Measurements from ENCODE around the gene POU2F2.

The POU2F2 gene

GRCh38 chr19:42140125-42140754 is 8.0 kb upstream of the POU2F2 start:
- H3K36me3 ChIP-seq (ENCODE audit: insufficient read depth, low read length), result no peaks in the 10 kb centered on the region
- no peaks in the 10 kb centered on the region for H3K4me1 ChIP-seq (ENCODE audit: control insufficient read depth, insufficient read depth, low read length, unreplicated experiment)
- no peaks in the 10 kb centered on the region for H3K79me2 ChIP-seq (ENCODE audit: control insufficient read depth, insufficient read depth, low read length, unreplicated experiment)
- no peak overlapping the region for H3K27ac ChIP-seq (ENCODE audit: low read depth, low read length)
- H3K4me3 ChIP-seq (ENCODE audit: low read depth, low read length), result no peak overlapping the region
- peaks cover 13% of the 10 kb centered on the region; the same call in 1 of the 2 replicates for H3K27me3 ChIP-seq (ENCODE audit: insufficient read depth, low read length)
- H2AFZ ChIP-seq (ENCODE audit: low read length, unreplicated experiment), result no peak overlapping the region

GRCh38 chr19:42134535-42135070 is 2.4 kb upstream of the POU2F2 start:
- Histone ChIP-seq H3K36me3 (ENCODE audit: insufficient read depth, low read length) (no peaks in the 10 kb centered on the region), H3K79me2 (ENCODE audit: control insufficient read depth, insufficient read depth, low read length, unreplicated experiment) (no peaks in the 10 kb centered on the region), H3K4me3 (ENCODE audit: low read depth, low read length) (no peak overlapping the region), H2AFZ (ENCODE audit: low read length, unreplicated experiment) (no peak overlapping the region), H3K27ac (ENCODE audit: low read depth, low read length) (no peak overlapping the region), H3K4me1 (ENCODE audit: control insufficient read depth, insufficient read depth, low read length, unreplicated experiment) (peaks cover 19% of the 10 kb centered on the region), H3K27me3 (ENCODE audit: insufficient read depth, low read length) (peaks cover 11% of the 10 kb centered on the region; the same call in 1 of the 2 replicates)

GRCh38 chr19:42132851-42133528 is 744 bp upstream of the POU2F2 start:
- H3K79me2 ChIP-seq (ENCODE audit: control insufficient read depth, insufficient read depth, low read length, unreplicated experiment), result no peaks in the 10 kb centered on the region
- H3K27ac ChIP-seq (ENCODE audit: low read depth, low read length), result no peak overlapping the region
- no peak overlapping the region for H2AFZ ChIP-seq (ENCODE audit: low read length, unreplicated experiment)
- H3K4me1 ChIP-seq (ENCODE audit: control insufficient read depth, insufficient read depth, low read length, unreplicated experiment), result peaks cover 22% of the 10 kb centered on the region
- peaks cover 5% of the 10 kb centered on the region; the same call in 1 of the 2 replicates for H3K27me3 ChIP-seq (ENCODE audit: insufficient read depth, low read length)
- no peaks in the 10 kb centered on the region for H3K36me3 ChIP-seq (ENCODE audit: insufficient read depth, low read length)
- H3K4me3 ChIP-seq (ENCODE audit: low read depth, low read length), result peak overlapping the region; percentile 64

- Histone ChIP-seq H3K4me3 (ENCODE audit: low read depth, low read length) (peak overlapping the region; percentile 64; the same call in 1 of the 2 replicates), H3K4me1 (ENCODE audit: control insufficient read depth, insufficient read depth, low read length, unreplicated experiment) (peaks cover 22% of the 10 kb centered on the region), H3K27ac (ENCODE audit: low read depth, low read length) (no peak overlapping the region)
Measured at GRCh38 chr19:42131149-42132029, 857 bp downstream of the POU2F2 start.

GRCh38 chr19:42130254-42130573 is 2.0 kb downstream of the POU2F2 start:
- H3K27me3 ChIP-seq (ENCODE audit: insufficient read depth, low read length), result no peaks in the 10 kb centered on the region
- no peak overlapping the region for H3K4me3 ChIP-seq (ENCODE audit: low read depth, low read length)
- no peak overlapping the region for H2AFZ ChIP-seq (ENCODE audit: low read length, unreplicated experiment)
- no peaks in the 10 kb centered on the region for H3K79me2 ChIP-seq (ENCODE audit: control insufficient read depth, insufficient read depth, low read length, unreplicated experiment)
- H3K27ac ChIP-seq (ENCODE audit: low read depth, low read length), result no peak overlapping the region
- no peaks in the 10 kb centered on the region for H3K36me3 ChIP-seq (ENCODE audit: insufficient read depth, low read length)
- peaks cover 22% of the 10 kb centered on the region for H3K4me1 ChIP-seq (ENCODE audit: control insufficient read depth, insufficient read depth, low read length, unreplicated experiment)

More at GRCh38 chr19:42131149-42132029, 857 bp downstream of the POU2F2 start:
- no peaks in the 10 kb centered on the region for H3K79me2 ChIP-seq (ENCODE audit: control insufficient read depth, insufficient read depth, low read length, unreplicated experiment)
- no peak overlapping the region for H2AFZ ChIP-seq (ENCODE audit: low read length, unreplicated experiment)
- H3K27me3 ChIP-seq (ENCODE audit: insufficient read depth, low read length), result no peaks in the 10 kb centered on the region
- no peaks in the 10 kb centered on the region for H3K36me3 ChIP-seq (ENCODE audit: insufficient read depth, low read length)

- Histone ChIP-seq H2AFZ (ENCODE audit: low read length, unreplicated experiment) (no peak overlapping the region), H3K79me2 (ENCODE audit: control insufficient read depth, insufficient read depth, low read length, unreplicated experiment) (no peaks in the 10 kb centered on the region), H3K4me3 (ENCODE audit: low read depth, low read length) (no peak overlapping the region), H3K27me3 (ENCODE audit: insufficient read depth, low read length) (no peaks in the 10 kb centered on the region), H3K36me3 (ENCODE audit: insufficient read depth, low read length) (no peaks in the 10 kb centered on the region), H3K4me1 (ENCODE audit: control insufficient read depth, insufficient read depth, low read length, unreplicated experiment) (peaks cover 22% of the 10 kb centered on the region), H3K27ac (ENCODE audit: low read depth, low read length) (no peak overlapping the region)
Measured at GRCh38 chr19:42129399-42130253, 2.6 kb downstream of the POU2F2 start.

GRCh38 chr19:42126574-42126973 is 5.7 kb downstream of the POU2F2 start:
- Histone ChIP-seq H3K27me3 (ENCODE audit: insufficient read depth, low read length) (no peaks in the 10 kb centered on the region), H3K36me3 (ENCODE audit: insufficient read depth, low read length) (no peaks in the 10 kb centered on the region), H3K4me3 (ENCODE audit: low read depth, low read length) (no peak overlapping the region), H2AFZ (ENCODE audit: low read length, unreplicated experiment) (no peak overlapping the region), H3K27ac (ENCODE audit: low read depth, low read length) (no peak overlapping the region), H3K4me1 (ENCODE audit: control insufficient read depth, insufficient read depth, low read length, unreplicated experiment) (peaks cover 33% of the 10 kb centered on the region), H3K79me2 (ENCODE audit: control insufficient read depth, insufficient read depth, low read length, unreplicated experiment) (no peaks in the 10 kb centered on the region)

GRCh38 chr19:42125536-42125935 is 6.7 kb downstream of the POU2F2 start:
- Histone ChIP-seq H3K36me3 (ENCODE audit: insufficient read depth, low read length) (no peaks in the 10 kb centered on the region), H3K79me2 (ENCODE audit: control insufficient read depth, insufficient read depth, low read length, unreplicated experiment) (no peaks in the 10 kb centered on the region), H3K4me3 (ENCODE audit: low read depth, low read length) (no peak overlapping the region), H3K4me1 (ENCODE audit: control insufficient read depth, insufficient read depth, low read length, unreplicated experiment) (peaks cover 41% of the 10 kb centered on the region), H2AFZ (ENCODE audit: low read length, unreplicated experiment) (no peak overlapping the region), H3K27ac (ENCODE audit: low read depth, low read length) (no peak overlapping the region), H3K27me3 (ENCODE audit: insufficient read depth, low read length) (no peaks in the 10 kb centered on the region)

GRCh38 chr19:42124386-42124901 is 7.8 kb downstream of the POU2F2 start:
- Histone ChIP-seq H3K4me3 (ENCODE audit: low read depth, low read length) (no peak overlapping the region), H3K79me2 (ENCODE audit: control insufficient read depth, insufficient read depth, low read length, unreplicated experiment) (no peaks in the 10 kb centered on the region), H3K27me3 (ENCODE audit: insufficient read depth, low read length) (no peaks in the 10 kb centered on the region), H3K36me3 (ENCODE audit: insufficient read depth, low read length) (no peaks in the 10 kb centered on the region), H3K4me1 (ENCODE audit: control insufficient read depth, insufficient read depth, low read length, unreplicated experiment) (peaks cover 34% of the 10 kb centered on the region), H3K27ac (ENCODE audit: low read depth, low read length) (no peak overlapping the region), H2AFZ (ENCODE audit: low read length, unreplicated experiment) (no peak overlapping the region)

GRCh38 chr19:42123765-42124164 is 8.5 kb downstream of the POU2F2 start:
- no peaks in the 10 kb centered on the region for H3K27me3 ChIP-seq (ENCODE audit: insufficient read depth, low read length)
- H3K79me2 ChIP-seq (ENCODE audit: control insufficient read depth, insufficient read depth, low read length, unreplicated experiment), result no peaks in the 10 kb centered on the region
- no peak overlapping the region for H2AFZ ChIP-seq (ENCODE audit: low read length, unreplicated experiment)
- H3K36me3 ChIP-seq (ENCODE audit: insufficient read depth, low read length), result no peaks in the 10 kb centered on the region
- no peak overlapping the region for H3K27ac ChIP-seq (ENCODE audit: low read depth, low read length)
- H3K4me1 ChIP-seq (ENCODE audit: control insufficient read depth, insufficient read depth, low read length, unreplicated experiment), result peaks cover 33% of the 10 kb centered on the region
- no peak overlapping the region for H3K4me3 ChIP-seq (ENCODE audit: low read depth, low read length)

Data from ACC112 (cell line).